ENCODE measurements around the gene ALKBH7.
A peak's percentile ranks its signal among the peaks of the same experiment; 100 is the strongest.
"Not testable (repeated sequence)": the region's sequence is repeated elsewhere in the genome, so short reads cannot be mapped to it uniquely, and the experiment has no call there.

Gene ALKBH7

GRCh38 chr19:6373096-6373812, 660 bp downstream of the ALKBH7 start:
- DNase-seq, result peak; percentile 98

GRCh38 chr19:6373813-6374108, 1.2 kb downstream of the ALKBH7 start:
- DNase-seq, result no peak

GRCh38 chr19:6374161-6374709, 1.6 kb downstream of the ALKBH7 start:
- DNase-seq, result no peak

- DNase-seq, result no peak
These were observed 2.3 kb downstream of the ALKBH7 start for GRCh38 chr19:6374711-6375410.

GRCh38 chr19:6375411-6376010, 2.9 kb downstream of the ALKBH7 start, which contains the start of gene PSPN:
PSPN (minus strand) TSS chr19:6375933; CDS start chr19:6375849, 84 bp downstream.
- DNase-seq, result no peak

- no peak for DNase-seq
These were observed 4.1 kb downstream of the ALKBH7 start for GRCh38 chr19:6376512-6377190.

GRCh38 chr19:6378041-6378440, 5.4 kb downstream of the ALKBH7 start:
- DNase-seq, result no peak

GRCh38 chr19:6378486-6378885, 5.9 kb downstream of the ALKBH7 start:
- no peak for DNase-seq

- DNase-seq, result no peak
These were observed 7.2 kb downstream of the ALKBH7 start for GRCh38 chr19:6379744-6380143.

- DNase-seq, result no peak
These were observed 8.6 kb downstream of the ALKBH7 start for GRCh38 chr19:6381030-6381750.

- DNase-seq, result no peak
These were observed 10.6 kb downstream of the ALKBH7 start for GRCh38 chr19:6383188-6383587.

GRCh38 chr19:6384381-6384780, 11.8 kb downstream of the ALKBH7 start:
- no peak for DNase-seq

GRCh38 chr19:6387372-6387771, 14.8 kb downstream of the ALKBH7 start:
- no peak for DNase-seq

GRCh38 chr19:6392221-6393073, 19.9 kb downstream of the ALKBH7 start:
- DNase-seq, result no peak

GRCh38 chr19:6393074-6393982, 20.7 kb downstream of the ALKBH7 start, which contains the start of gene GTF2F1:
GTF2F1 (minus strand) TSS chr19:6393164; CDS start chr19:6392995, 169 bp downstream.
- peak; percentile 92 for DNase-seq

GRCh38 chr19:6393983-6394412, 21.4 kb downstream of the ALKBH7 start:
- DNase-seq, result peak; percentile 51

GRCh38 chr19:6394831-6395230, 22.2 kb downstream of the ALKBH7 start:
- no peak for DNase-seq

- DNase-seq, result no peak
These were observed 23.7 kb downstream of the ALKBH7 start for GRCh38 chr19:6396305-6396704.

GRCh38 chr19:6400062-6400944, 27.7 kb downstream of the ALKBH7 start:
- DNase-seq, result not testable (repeated sequence)
